ENCODE results near the gene CST1.
"Not testable (repeated sequence)": the region's sequence is repeated elsewhere in the genome, so short reads cannot be mapped to it uniquely, and the experiment has no call there.

The CST1 gene

DNA sequence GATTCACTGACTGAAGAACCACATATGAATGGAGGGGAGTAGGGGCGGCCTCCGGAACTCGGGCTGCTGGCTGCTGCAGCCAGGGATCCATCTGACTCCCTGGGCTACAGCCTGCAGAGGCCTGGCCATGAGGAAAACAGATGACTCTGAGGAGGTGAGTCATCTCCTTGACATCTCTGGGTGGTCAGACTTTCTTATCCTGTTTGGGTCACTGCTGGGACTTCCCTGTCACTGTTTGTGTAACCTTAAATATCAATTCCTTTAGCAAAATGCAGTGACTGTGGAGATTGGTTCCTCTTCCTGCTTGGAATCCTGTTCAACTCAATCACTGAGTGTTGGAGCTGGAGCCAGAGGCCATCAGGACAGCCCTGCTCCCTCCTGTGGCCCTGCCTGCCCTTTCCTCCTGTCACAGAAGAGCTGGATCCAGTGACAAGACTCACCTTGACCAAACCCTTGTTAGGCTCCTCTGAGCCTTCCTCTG, 4.4 kb upstream of the CST1 start:
- not testable (repeated sequence) for DNase-seq (ENCODE audit: low read depth in 1 of 2, low spot score in 1 of 2)

GRCh38 chr20:23754731-23755130, 4.0 kb upstream of the CST1 start:
- DNase-seq (ENCODE audit: low read depth in 1 of 2, low spot score in 1 of 2), result no peak

DNA sequence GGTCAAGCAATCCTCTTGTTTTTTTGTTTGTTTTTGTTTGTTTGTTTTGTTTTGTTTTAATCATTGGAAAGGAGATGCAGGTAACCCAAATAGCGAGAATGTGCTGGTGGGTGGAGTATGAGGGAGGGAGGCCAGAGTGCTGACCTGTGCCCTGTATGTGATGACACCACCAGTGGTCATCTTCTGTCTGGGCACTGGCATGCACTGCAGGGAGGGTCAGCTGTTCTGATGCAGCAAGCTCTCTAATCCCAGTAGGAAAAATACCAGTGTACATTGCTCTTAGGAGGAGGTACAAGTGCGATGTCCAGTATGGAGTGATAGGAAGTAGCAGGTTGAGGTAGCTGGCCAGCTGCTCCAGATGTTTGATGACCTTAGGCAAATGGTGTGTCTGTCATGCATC, 2.9 kb upstream of the CST1 start:
- no peak for DNase-seq (ENCODE audit: low read depth in 1 of 2, low spot score in 1 of 2)

DNA sequence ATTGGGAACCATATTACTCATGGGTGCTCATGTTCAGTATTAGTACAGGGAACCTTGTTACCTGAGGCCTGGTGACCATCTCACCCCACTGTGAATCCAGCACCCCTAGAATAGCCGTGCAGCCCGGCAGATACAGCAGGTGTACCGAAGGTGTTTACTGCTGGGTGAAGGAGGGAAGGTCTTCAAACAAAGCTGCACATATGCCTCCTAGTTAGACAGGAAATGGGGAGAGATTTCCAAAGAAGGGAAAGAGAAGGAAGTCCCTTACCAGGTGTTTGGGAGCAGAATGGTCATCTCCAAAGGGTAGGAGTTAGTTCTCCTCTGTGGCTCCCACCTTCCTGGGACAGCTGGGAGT, 2.4 kb upstream of the CST1 start:
- DNase-seq (ENCODE audit: low read depth in 1 of 2, low spot score in 1 of 2), result no peak

DNA sequence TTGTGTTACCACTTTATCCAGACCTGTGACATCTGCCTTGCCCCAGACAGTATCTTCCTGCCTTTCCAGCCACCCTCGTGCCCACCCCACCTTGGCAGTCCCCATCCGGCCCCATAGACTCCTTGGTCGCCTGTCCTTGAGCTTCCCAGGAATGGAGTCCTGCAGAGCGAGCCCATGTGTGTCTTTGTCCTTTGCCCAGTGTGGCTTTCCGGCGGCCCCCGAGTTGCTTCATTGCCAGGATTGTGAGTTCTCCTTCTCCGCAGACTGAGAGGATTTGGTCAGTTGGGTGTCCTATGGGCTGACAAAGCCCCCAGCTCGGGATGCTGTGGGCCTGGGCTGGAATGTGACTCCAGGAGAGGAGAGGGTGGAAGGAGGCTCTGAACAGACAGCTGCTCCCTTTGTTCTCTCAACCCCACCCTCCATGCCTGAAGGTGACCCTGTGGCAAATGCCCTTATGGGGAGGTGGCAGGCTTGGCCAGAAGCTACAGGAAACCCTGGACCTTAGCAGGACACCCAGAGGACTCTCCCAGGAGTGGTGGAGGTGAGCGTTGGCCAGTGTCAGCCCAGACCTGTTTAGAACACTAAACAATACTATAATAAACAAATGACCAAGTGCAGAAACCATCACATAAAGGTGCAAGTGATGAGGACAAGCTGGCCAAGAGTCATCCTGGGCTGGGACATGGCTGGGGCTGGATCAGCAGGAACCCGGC, 1.9 kb upstream of the CST1 start:
- no peak for DNase-seq (ENCODE audit: low read depth in 1 of 2, low spot score in 1 of 2)

DNA sequence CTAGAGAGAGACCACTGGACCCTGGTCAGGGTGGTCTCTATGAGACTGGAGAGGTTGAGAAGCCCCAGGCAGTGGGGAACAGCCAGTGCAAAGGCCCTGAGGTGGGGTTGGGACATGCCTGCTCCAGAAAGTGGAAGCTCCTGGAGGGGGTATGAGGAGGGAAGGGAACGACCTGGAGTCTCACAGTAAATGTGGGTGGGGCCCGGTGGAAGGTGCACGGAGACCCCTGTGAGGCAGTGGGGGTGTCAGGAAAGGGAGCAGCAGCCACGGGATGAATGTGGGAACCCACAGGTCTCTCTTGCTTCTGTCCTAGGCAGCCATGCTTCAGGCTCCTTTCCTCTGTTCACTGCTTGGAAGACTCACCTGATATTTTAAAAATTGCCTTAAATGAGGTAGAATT, 1.3 kb upstream of the CST1 start:
- DNase-seq (ENCODE audit: low read depth in 1 of 2, low spot score in 1 of 2), result no peak

DNA sequence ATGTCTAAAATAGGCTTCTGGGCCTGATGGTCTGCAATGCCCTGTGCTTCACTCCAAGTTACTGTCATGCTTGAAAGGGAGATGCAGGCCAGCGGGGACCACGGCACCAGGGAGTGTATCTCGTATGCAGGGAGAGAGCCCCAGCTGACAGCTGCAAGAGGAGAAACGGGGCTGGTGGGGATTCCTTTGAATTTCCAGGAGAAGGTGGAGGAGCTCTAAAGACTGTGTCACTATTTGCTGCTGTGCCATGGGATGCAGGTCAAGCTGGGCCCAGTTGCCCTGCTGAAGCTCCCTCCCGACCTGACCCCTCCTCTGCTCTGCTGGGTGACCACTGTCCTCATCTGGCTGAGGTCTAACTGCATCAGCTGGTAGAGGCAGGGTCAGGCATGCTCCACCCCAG, 989 bp downstream of the CST1 start:
- DNase-seq (ENCODE audit: low read depth in 1 of 2, low spot score in 1 of 2), result no peak

DNA sequence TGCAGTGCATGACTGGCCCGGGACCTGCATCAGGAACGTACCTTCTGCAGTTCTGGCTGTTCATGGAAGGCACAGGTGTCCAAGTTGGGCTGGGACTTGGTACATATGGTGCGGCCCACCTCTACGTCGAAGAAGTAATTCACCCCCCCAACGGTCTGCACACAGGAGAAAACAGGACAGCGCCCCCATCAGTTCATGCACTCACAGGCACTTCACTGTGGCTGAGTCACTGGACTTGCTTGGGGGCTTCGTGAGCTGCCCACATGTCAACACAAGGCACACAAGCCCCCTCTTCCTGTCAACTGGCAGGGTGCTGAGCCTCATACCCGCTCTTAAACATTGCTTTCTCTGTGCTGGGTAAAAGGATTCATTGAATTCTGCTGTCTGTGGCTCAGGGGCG, 1.8 kb downstream of the CST1 start:
- not testable (repeated sequence) for DNase-seq (ENCODE audit: low read depth in 1 of 2, low spot score in 1 of 2)

- not testable (repeated sequence) for DNase-seq (ENCODE audit: low read depth in 1 of 2, low spot score in 1 of 2)
These were observed 3.2 kb downstream of the CST1 start for GRCh38 chr20:23747551-23747950.

DNA sequence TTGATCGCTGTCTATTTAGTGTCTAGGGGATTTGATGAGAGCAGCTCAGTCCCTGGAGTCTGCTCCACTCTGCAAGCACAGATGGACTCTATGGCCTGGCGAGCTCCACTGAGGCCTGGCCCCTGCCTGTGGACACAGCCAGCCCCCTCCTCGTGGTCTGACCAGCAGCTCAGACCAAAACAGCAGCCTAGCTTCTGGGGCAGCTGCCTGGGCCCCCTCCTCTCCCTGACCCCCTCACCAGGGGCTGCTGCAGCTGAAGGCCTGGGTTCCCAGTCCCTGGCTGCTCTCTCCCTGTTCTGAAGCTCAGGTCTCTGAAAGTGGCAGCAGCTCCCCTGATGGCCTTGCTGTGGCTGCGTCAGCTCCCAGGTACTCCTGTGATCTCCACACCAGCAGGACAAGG, 3.6 kb downstream of the CST1 start:
- DNase-seq (ENCODE audit: low read depth in 1 of 2, low spot score in 1 of 2), result not testable (repeated sequence)

GRCh38 chr20:23746321-23746720, 4.4 kb downstream of the CST1 start:
- no peak for DNase-seq (ENCODE audit: low read depth in 1 of 2, low spot score in 1 of 2)

DNA sequence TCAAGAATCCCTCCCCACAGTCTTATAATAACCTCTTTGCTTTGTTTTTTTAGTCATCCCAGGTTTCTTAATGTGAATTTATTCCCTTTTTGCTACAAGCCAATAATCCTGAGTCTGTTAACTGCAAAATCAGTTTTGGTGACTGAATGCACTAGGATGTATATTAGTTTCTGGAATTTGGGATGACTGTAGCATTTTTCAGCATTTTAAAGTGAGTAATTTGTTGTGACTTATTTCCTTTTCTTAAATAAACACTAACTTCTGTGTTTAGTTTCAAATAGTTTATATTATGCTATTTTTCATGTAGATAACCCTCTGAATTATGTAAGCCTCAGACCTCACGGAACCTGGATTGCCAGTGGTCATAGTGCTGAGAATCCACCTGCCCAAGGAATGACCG, 5.5 kb downstream of the CST1 start:
- DNase-seq (ENCODE audit: low read depth in 1 of 2, low spot score in 1 of 2), result no peak

DNA sequence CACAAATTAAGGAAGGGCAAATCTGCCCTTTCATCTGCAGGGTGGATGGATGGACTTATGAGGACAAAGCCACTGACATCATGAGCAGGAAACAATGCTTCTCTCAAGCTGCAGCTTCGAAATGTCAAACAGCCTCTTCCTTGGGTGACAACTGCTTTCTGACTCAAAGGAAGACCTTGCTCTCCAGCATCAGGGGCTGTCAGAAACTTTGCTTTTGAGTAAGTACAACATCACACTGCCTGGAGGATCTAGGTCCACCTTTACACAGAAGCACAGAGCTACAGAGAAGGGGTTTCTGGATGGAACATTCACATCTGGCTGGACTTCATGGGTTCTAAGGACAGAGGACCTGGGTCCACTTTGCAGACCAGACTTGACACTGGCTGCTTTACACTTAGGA, 5.9 kb downstream of the CST1 start:
- DNase-seq (ENCODE audit: low read depth in 1 of 2, low spot score in 1 of 2), result no peak

- DNase-seq (ENCODE audit: low read depth in 1 of 2, low spot score in 1 of 2), result not testable (repeated sequence)
These were observed 15.3 kb downstream of the CST1 start for GRCh38 chr20:23735391-23735790.

DNA sequence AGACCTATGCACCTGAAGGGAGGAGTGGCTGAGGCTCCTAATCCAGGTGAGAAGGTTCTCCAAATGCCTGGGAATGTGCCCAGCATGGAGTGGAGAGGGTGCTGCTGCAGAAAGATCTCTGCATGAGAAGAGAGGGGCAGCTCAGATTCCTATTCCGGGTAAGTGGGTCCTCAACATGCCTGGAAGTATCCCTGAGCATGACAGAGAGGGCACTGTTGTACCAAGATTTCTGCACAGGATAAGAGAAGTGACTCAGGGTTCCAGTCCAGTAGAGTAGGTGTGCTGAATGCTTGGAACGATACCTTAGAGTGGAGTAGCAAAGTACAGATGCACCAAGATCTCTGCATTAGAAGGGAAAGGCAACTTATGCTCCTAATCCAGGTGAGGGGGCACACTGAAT, 15.8 kb downstream of the CST1 start:
- not testable (repeated sequence) for DNase-seq (ENCODE audit: low read depth in 1 of 2, low spot score in 1 of 2)

DNA sequence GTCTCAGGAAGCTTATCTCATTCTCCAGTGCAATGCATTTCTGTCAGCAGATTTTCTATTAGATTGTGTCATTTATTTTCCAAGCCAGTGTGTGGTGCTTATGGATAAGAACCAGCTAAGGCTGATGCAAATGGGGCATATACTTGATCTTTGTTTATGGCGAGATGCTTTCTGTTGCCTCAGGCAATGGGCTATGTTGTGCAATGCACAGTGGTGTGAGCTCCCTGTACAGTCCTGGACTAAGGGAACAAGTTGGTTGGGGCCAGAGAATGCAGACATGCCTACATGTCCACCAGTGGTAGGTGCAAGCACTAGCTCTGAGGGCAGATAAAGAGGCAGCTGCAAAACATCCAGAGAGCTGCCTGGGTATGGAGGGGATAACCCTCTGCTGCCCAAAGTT, 16.3 kb downstream of the CST1 start:
- DNase-seq (ENCODE audit: low read depth in 1 of 2, low spot score in 1 of 2), result not testable (repeated sequence)

GRCh38 chr20:23727016-23727415, 23.7 kb downstream of the CST1 start:
- no peak for DNase-seq (ENCODE audit: low read depth in 1 of 2, low spot score in 1 of 2)

GRCh38 chr20:23725102-23725501, 25.6 kb downstream of the CST1 start:
- no peak for DNase-seq (ENCODE audit: low read depth in 1 of 2, low spot score in 1 of 2)

DNA sequence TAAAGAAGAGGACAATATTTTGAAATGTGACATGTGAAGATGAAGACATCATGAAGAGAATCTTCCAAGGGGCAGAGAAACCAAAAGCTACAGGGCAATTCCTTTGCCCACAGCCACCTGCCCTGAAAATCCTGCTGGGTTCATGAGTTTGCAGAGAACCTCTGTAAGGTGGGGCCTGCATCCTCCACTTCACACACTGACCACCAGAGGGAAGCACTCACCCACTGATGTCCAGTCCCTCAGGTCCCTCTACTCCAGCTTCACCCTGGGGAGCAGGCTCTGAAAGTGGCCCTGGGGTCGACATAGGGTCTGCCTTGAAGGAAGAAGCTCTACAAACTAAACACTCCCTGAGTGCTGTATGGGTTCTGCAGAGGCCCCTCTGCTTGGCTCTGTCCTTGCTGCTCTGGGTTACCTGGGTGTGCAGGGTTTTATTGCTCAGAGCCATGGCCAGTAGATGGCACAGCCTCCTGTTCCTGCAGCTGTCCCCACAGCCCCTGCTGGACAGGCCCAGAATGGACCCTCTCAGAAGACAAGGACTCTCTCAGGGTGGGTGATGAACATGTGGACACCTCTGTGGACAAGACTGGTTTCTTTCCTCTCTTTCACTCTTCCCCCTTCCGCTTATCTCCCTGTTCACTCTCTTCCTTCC, 27.0 kb downstream of the CST1 start:
- not testable (repeated sequence) for DNase-seq (ENCODE audit: low read depth in 1 of 2, low spot score in 1 of 2)

GRCh38 chr20:23722851-23723250, 27.9 kb downstream of the CST1 start:
- DNase-seq (ENCODE audit: low read depth in 1 of 2, low spot score in 1 of 2), result not testable (repeated sequence)

DNA sequence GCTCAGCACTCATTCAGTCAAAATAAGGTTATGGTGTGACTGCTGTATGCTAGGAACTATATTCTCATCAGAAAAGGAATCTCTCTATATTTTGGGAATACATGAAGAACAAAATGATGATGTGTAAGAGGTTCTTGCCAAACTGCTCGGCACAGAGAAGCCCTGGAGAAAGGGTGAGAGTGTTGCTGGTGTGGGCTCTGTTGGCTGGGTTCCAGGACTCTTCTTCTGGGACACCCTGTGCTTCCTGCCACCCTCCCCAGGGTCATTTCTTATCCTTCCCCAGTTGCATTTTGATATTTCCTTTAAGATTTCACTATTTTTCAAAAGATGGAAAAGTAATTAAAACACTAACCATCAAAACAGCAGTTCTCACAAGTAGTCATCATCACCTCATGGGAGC, 28.8 kb downstream of the CST1 start:
- no peak for DNase-seq (ENCODE audit: low read depth in 1 of 2, low spot score in 1 of 2)

DNA sequence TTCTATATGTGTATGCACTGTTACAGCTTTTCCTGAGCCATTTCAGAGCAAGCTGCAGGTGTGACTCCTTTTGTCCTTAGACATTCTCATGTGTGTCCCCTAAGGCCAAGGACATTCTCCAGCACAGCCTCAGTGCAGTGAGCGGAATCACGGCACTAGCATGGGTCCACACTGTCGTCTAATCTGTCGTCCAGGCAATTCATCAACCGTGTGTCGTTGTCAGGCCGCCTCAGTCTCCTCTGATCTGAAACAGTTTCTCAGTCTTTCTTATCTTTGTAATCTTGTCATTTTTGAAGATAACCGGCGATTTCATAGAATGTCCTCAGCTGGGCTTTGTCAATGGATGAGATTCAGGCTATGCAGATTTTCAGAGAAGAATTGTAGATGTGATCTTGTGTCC, 31.4 kb downstream of the CST1 start:
- not testable (repeated sequence) for DNase-seq (ENCODE audit: low read depth in 1 of 2, low spot score in 1 of 2)

DNA sequence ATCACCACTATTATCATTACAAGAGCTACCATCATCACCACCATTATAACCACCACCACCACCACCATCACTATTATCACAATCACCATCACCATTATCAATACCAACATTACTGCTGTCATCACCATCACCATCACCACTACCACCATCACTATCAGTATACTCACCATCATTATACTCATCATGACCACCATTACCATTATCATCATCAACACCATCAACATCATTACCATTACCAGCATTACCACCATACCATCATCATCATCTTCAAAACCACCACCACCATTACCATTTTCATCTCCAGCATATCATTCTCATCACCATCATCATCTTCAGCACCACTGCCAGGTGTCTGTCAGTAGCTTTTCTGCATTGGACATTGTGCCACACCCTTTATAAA, 39.0 kb downstream of the CST1 start:
- DNase-seq (ENCODE audit: low read depth in 1 of 2, low spot score in 1 of 2), result not testable (repeated sequence)

All from activated CD4-positive, alpha-beta T cell treated with anti-CD3 and anti-CD28 coated beads, Interleukin-2, amount 50 U/mL, for 24 hours (primary cell).